Dermis lymphatic vessel endothelial cell (primary cell): ENCODE measurements around the gene ZNF263. TPM values are rescaled to one million over a fixed set of nuclear protein-coding genes. Genes with fewer than 3 reads are reported as not detected.

Experiments used
- total RNA-seq: library from RNA; depleted of rRNA; stranded (reverse); fragments of >200 nt; gene quantifications from 2 replicates; pipeline ENCODE4 v1.2.1, GENCODE V29; 2014

Gene ZNF263
- 49.3 and 52.3 TPM in 2 replicates for total RNA-seq

DNA sequence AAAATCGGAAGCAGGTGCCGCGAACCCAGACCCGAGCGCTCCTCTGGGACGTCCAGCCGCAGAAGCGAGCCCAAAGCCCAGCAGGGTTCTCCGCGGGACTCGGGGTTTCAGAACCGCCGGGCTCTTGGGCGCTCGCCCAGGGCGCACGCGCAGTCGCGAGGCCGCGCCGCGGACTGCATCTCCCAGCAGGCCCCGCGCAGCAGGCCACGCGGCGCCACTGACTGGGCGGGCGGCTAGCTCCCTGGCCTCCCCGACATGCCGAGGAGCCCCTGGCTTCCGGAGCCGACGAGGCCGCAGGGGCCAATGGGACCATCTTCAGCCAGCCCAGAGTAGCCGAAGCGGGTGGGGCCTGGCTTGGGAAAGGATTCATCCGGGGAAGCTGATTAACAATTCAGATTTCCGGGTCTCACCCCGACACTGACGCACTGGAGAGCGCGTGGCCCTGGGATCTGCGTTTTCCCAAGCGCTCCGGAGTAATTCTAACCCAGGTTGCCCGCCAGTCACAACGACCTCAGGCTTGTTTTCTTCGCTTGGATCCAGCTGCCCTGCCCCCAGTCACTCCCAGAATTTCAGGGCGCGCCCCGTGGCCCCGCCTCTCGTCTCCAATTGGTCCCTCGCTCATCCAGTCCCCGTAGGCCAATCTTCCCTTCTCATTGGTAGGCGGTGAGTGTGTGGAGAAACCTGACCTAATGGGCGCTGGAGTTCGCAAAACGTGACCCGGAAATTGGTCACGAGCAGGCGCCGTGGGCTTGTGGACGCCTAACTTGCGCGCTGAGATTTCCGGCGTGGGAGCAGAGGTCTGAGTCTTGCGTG, at the start of gene ZNF263:
ZNF263 (plus strand) TSS at position 762 of the 813 bp plus-strand sequence. CDS start 328 bp downstream, outside the sequence.

DNA sequence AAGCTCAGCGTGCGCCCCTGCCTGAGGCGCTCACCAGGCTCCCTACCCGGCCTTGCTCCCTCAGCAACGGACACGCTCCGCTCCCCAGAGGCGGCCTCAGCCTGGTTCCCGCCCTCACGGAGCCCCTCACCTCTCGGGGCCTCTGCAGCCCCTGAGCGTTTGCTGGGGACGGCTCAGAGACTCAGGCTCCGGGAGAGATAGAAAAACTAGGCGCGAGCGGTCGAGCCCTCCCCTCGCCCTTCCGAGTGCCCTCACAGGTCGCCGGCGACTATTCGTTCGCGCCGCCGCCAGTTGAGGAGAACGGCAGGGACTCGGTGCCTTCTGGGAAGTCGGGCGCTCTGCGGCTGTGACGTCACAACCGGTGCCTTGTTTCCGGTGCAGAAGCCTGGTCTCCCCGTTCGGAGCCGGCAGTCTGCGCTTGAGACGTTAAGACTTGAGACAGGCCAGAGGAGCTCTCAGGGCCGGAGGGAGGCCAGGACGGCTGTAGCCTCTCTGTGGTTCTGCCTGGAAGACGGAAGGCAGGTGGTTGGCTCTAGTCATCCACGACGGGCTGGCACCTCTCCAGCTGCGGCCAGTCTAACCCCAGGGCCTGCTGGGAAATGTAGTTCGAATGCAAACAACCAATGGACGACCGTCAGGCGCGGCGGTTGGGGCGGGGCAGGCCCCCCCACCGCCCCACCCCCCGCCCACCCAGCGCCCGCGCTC, 48.3 kb upstream of the ZNF263 start, which contains the start of gene ZNF200:
ZNF200 (minus strand) TSS at position 302 of the 705 bp plus-strand sequence. CDS start 1,403 bp downstream, outside the sequence.

DNA sequence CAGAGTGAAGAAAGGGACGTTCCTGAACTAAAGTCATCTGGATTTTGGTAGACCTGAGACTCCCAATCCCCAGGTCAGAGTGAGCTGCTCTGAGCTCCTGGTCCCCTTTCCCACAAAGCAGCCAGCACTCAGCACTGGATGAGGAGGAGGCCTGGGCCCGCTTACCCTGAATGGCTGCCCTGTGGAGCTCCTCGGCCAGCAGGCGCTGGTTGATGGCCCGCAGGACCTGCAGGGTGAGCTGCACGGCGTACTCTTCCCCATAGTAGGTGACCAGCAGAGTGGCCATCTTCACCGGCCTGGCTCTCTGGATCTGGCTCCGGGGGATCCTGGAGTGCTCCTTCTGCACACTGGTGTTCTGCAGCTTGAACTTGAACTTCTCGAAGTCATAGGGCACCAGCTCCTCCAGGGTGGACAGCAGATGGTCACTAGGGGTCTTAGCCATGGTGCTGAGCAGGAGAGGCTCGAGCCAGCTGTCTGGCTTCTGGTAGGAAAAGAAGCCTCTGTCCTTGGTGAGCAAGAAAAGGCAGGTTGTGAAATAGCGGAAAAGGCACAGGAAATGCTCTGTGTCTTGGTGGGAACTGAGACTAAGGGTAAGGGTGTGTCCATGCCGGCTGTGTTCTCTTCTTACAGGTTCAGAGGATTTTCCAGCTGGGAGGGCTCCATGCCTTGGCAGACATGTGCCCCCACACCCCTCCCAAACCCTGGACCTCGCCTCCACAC, 27.0 kb upstream of the ZNF263 start, which contains the start of gene MEFV:
MEFV (minus strand) TSS at position 488 of the 720 bp plus-strand sequence; CDS start at position 442, 46 bp downstream.

DNA sequence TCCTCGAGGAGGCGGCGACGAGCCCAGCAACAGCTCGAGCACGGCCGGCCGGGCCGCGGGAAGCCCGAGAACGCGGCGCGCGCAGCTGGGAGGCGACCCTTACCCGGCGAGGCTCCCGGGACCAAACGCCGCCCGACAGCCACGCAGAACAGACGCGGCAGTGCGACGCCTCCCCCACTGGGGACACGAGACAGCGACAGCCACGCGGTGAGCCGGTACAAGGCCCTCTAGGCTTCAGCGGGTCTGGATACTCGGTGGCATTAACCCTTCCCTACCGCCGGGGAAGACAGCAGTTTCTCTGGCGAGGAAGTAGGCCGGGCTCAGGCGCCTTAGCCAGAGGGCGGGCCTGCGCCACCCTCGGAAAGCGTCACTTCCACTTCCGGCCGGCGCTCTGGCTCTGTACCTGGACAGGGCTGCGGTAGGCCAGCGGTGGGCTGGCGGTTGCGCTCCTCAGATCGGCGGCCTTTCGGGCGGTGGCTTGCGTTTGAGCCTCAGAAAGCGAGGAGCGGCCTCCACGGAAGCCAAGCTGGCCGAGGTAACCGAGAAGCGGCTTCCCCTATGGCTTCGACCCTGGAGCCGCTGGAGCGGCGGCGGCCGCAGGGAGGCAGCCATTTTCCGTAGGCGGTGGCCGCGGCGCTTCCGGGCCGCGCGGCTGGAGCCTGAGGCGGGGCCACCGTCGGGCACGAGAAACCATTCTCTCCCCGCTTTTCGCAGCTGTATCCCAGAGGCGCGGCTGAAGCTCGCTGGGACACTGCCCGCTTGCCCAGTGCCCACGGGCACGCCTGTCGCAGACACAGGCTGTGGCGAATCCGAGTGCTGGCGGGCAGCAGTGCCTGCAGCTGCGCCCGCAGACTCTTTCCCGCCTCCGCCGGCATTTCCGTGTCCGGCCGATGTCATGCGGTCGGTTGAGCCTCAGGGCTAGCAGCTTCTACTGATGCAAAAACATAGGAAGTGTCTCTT, 22.1 kb downstream of the ZNF263 start, which contains the start of the genes TIGD7 and ZNF75A:
TIGD7 (minus strand) TSS at position 322 of the 960 bp plus-strand sequence. CDS start 4,816 bp downstream, outside the sequence.
ZNF75A (plus strand) TSS at position 389 of the 960 bp plus-strand sequence. CDS start 2,932 bp downstream, outside the sequence.

Other genes starting within 250 kb of the ZNF263 start
- gene BICDL2, start 246.5 kb upstream of the ZNF263 start, total RNA-seq = not detected in 2 replicates
- gene MMP25, start 236.9 kb upstream of the ZNF263 start, total RNA-seq = under 0.01 TPM in 1 of 2 replicates, not detected in the other
- 5.2 and 9.9 TPM in 2 replicates for gene IL32, start 217.9 kb upstream of the ZNF263 start, total RNA-seq
- gene ZSCAN10, start 184.2 kb upstream of the ZNF263 start, total RNA-seq = not detected in 2 replicates
- 10.6 and 13.4 TPM in 2 replicates for gene ZNF205, start 170.9 kb upstream of the ZNF263 start, total RNA-seq
- gene ZNF213, start 148.5 kb upstream of the ZNF263 start, total RNA-seq = 2.7 and 4.3 TPM in 2 replicates
- gene OR1F1, start 95.3 kb upstream of the ZNF263 start, total RNA-seq = not detected in 2 replicates
- 9.2 and 10.8 TPM in 2 replicates for gene ZNF200, start 48.3 kb upstream of the ZNF263 start, total RNA-seq
- not detected in 2 replicates for gene MEFV, start 26.9 kb upstream of the ZNF263 start, total RNA-seq
- gene TIGD7, start 21.9 kb downstream of the ZNF263 start, total RNA-seq = 4.4 TPM in 2 replicates
- gene ZNF75A, start 22.0 kb downstream of the ZNF263 start, total RNA-seq = 18.1 and 19.0 TPM in 2 replicates
- gene OR2C1, start 72.4 kb downstream of the ZNF263 start, total RNA-seq = 0.09 and 0.11 TPM in 2 replicates
- gene ZSCAN32, start 117.5 kb downstream of the ZNF263 start, total RNA-seq = 10.1 and 12.2 TPM in 2 replicates
- gene ZNF174, start 117.7 kb downstream of the ZNF263 start, total RNA-seq = 5.1 and 6.2 TPM in 2 replicates
- gene ZNF597, start 160.0 kb downstream of the ZNF263 start, total RNA-seq = 2.8 and 2.9 TPM in 2 replicates
- 13.1 and 13.7 TPM in 2 replicates for gene NAA60, start 160.2 kb downstream of the ZNF263 start, total RNA-seq
- gene C16orf90, start 212.0 kb downstream of the ZNF263 start, total RNA-seq = not detected in 2 replicates
- gene CLUAP1, start 217.5 kb downstream of the ZNF263 start, total RNA-seq = 8.1 and 12.8 TPM in 2 replicates